NCI-H510A treated with DMSO at 0.1 percent for 48 hours (cell line): ENCODE results near the gene ARID1B.
"Not testable (repeated sequence)": the region's sequence is repeated elsewhere in the genome, so short reads cannot be mapped to it uniquely, and the experiment has no call there.

ENCODE experiments used
- DNase-seq: peaks from one replicate; lab custom pipeline; 2025; lab: John Stamatoyannopoulos, UW

The ARID1B gene

GRCh38 chr6:157021344-157021992 is 244.3 kb downstream of the ARID1B start:
- DNase-seq: peak; percentile 27

- DNase-seq: peak; percentile 44
These were observed 245.0 kb downstream of the ARID1B start for GRCh38 chr6:157021993-157022740.

- DNase-seq: no peak
These were observed 246.8 kb downstream of the ARID1B start for GRCh38 chr6:157023958-157024357.

DNA sequence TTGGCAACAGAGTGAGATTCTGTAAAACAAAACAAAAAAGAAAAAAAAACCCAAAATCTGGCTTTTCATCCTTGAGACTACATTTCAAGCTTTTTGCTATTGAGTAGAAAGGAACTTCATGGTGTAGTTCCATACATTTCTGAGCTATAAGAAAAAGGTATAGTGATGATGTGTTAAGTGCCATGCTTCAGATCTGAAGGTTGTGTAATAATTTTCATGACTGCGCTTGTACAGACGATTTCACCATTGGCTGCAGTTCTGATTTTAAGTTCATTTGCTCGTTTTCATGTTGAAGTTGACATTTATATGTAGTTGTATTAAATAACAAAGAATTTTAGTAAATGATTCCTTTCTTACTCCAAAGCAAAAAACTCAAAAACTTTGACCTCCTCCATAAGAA is 247.6 kb downstream of the ARID1B start:
- no peak for DNase-seq

DNA sequence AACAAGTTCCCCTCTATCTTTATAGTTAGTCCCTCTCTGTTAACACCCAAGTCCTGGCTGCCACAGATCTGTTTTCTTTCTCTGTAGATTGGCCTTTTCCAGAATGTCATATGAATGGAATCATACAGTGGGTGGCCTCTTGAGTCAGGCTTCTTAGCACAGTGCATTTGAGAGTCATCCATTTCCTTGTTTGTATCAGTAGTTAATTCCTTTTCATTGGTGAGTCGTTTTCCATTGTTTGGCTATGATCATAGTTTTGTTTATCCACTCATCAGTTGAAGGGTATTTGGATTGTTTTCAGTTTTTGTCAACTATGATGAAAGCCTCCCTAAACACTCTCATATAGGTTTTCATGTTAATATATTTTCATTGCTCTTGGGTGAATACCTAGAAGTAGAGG is 248.3 kb downstream of the ARID1B start:
- DNase-seq: no peak

DNA sequence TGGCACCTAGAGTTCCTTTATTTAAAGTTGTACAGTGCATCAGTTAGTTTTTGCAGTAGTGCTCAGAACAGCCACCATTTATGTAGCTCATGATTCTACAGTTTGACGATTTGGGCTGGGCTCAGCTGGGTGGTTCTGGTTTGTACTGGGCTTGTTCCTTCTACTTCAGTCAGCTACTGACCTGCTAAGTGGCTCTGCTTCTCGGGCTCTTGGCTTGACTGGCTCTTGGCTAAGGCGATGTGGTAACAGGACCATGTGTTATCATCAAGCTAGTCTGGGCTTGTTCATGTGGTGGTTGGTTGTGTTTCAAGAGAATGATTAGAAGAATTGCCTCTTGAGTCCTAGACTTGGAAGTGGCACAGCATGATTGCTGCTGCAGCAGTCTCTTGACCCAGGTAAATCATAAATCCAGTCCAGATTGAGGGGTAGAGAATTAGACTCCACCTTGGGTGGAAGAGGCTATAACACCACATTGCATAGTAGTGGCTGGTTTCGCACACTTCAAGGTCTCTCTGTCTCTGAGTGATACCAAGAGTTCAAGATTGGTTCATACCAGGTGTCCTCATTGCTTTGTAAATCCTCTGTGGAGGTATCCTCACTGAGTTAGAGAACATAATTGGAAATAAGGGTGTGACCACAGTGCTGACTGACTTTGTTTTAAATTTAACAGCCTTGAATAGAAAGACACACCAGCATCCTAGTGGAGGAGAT is 253.0 kb downstream of the ARID1B start:
- DNase-seq: peak; percentile 54

DNA sequence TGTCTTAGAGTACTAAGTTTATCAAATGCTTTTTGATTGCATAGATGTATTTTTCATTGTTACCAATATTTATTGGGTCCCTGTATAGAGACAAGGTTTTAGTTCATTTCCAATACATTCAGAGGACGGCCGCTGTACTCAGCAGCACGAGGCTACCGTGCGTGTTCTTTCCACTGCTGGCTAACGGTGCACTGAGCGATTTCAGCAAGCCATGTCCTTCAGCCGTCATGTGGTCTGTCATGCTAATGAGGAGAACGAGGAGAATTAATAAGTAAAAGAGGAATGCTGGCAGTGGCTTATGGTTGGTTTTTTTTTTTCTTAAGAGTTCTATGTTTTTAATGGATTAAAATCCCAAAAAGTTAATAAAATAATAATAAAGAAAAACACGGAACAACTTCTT is 253.6 kb downstream of the ARID1B start:
- no peak for DNase-seq

GRCh38 chr6:157032923-157033322 is 255.7 kb downstream of the ARID1B start:
- DNase-seq: no peak

DNA sequence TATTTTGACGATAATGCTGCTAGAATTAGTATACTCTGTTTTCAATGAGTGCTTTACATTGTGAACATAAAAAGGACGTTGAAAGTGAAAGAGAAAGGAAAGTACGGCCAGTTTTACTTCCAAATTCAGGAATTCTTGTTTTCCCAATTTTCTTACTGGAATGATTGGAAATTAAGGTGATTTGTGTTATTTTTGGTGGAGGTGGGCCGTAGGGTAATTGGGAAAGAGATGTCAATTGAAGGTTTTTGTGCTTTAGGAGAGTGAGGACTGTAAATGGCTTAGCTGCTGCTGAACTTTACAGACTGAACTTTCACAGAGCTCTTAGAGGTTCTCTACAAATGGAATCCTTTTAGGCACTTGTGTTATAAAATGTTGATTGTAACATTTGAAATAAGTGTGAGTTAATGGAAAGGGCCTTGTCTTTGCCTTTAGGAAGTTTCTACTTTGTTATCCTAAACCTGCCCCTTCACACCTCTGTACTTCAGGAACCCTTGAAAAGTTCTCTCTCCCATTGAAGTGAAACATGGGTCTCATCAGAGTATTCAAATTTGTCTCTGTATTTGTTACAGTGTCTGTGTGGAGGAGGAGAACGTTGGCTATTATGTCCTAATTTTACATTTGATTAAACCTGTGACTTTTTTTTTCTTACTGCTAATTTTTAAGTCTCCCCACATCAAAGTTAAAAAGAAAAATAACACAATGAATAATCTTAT is 256.4 kb downstream of the ARID1B start:
- DNase-seq: no peak

- DNase-seq: peak; percentile 30
These were observed 257.5 kb downstream of the ARID1B start for GRCh38 chr6:157034436-157035230.

DNA sequence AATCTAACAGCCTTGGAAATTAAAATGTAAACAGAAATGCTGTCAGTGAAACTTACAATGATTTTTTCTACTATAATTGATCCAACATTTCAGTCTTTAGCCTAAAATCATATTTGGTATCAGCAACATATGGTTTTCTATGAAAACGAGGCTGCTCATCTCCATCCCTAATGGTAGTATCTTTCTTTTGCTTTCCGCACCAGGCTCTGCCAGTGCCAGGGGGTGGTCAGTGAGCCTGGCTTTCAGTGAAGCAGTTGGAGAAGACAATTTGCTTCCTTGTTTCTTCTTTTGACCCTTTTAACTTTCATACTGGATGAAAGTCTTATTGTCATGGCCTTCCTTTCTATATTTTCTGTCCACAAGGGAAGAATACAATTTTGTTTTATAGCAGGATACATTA is 258.4 kb downstream of the ARID1B start:
- DNase-seq: no peak

DNA sequence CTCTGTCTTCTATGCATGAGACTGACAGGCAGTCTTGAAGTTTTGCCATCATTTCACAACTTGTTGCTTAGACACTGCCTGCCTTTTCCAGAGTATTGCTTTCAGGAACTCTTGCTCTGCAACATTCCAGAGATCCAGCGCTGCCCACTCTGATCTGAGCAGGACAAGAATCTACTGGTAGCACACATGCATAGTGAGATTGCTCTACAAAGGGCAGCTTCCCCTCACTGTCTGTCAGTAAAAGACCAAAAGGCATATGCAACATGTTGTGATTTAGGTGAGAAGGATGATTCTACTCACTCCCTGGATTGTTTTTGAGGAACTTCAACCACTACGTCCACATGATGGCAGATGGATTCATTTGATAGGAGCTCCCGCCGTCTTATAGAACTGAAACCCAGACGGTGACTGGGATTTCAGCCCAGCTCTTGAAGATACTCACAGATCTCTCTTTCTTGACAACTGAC is 259.1 kb downstream of the ARID1B start:
- no peak for DNase-seq

GRCh38 chr6:157037165-157037564 is 260.0 kb downstream of the ARID1B start:
- DNase-seq: no peak

DNA sequence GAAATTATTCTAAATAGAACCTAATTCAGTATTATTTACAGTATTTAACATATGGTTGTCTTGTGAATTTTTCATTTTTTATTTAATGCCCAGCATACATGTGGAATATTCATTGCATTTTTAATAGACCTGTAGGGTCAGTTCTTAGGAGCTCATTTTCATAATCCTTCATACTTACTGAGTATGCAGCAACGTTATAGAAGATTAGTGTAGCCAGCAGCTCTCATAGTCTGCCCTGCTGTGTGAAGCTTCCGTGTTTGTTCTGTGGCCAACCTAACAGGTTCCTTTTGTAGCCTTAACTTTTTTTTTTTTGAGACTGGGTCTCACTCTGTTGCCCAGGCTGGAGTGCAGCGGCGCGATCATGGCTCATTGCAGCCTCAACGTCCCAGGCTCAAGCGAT is 261.4 kb downstream of the ARID1B start:
- DNase-seq: no peak

DNA sequence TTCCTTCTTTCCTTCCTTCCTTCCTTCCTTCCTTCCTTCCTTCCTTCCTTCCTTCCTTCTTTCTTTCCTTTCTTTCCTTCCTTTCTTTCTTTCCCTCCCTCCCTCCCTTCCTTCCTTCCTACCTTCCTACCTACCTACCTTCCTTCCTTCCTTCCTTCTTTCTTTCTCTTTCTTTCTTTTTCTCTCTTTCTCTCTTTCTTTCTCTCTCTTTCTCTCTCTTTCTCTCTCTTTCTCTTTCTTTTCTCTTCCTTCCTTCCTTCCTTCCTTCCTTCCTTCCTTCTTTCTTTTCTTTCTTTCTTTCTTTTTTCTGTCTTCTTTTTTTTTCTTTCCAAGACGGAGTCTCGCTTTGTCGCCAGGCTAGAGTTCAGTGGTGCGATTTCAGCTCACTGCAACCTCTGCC is 262.5 kb downstream of the ARID1B start:
- not testable (repeated sequence) for DNase-seq

- DNase-seq: no peak
These were observed 263.0 kb downstream of the ARID1B start for GRCh38 chr6:157040191-157040590.

DNA sequence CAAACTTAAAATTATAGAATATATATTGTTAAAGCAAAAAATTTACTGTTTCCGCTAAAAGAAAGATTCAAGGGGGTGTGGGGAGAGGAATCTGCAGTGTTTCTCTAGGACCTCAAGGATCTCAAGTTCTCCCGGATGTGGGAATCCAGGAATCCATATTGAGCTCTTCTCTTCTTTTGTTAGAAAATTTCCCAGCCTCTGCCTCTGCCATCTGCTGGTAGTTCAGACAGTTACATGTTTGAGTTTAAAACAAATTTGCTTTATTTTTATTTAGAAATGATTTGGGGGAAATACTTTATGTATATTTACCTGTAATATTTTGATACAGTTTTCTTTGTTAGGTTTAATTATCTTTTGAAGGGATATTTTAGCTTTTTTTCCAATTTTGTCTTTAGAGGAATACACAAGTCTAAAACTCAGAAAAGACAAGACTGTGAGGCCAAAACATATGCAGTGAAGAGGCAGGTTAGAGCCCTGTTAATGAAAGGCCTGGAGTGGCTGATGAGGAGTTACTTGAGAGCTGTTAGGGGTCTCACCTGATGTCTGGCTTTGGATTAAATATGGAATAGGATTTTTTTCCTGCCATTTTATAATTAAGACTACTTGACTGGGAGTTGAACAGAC is 268.8 kb downstream of the ARID1B start:
- DNase-seq: peak; percentile 22

GRCh38 chr6:157046776-157047175 is 269.6 kb downstream of the ARID1B start:
- no peak for DNase-seq

DNA sequence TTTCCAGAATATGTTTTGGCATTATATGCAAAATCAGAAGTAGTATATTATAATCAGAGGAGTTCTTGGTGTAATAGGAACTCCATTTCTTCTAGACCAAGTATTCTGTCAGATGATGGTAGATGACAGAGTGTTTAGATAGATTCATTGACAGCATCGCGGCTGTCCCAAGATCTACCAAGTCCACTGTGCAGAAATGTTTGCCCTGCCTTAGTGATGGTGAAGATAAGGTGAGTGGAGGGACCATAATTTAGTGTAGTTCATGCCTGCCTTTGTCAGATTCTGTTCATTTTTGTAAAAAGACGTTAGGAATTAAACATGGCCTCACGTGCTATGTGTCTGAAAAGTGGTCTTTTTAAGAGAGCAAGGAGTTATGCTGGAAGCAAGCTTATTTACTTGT is 270.1 kb downstream of the ARID1B start:
- DNase-seq: no peak

GRCh38 chr6:157047951-157048350 is 270.8 kb downstream of the ARID1B start:
- DNase-seq: no peak

DNA sequence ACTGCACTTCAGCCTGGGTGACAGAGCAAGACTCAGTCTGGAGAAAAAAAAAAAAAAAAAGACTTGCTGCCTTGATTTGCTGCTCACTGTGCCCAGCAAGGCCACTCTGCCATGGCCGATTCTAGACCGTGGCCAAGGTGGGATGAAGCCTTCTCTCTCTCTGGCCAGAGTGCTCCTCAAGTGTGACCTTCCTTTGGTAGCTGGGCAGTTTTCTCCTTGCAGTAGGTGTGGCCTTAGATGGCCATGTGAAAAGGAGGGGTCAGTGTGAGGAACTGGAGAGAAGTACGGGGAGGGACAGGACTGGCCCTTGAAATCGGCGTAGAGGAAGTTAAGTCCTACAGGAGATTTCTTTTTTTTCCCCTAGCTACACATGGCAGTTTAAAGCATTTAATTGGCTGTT is 272.0 kb downstream of the ARID1B start:
- no peak for DNase-seq
